ENCODE measurements around the gene PLCG1. TPM values are rescaled to one million over a fixed set of nuclear protein-coding genes. Genes with fewer than 3 reads are reported as not detected.

The PLCG1 gene
- total and polyA plus RNA-seq, 2 of the 8 experiments (the other 6 are each of a cell fraction or from before 2014, with no cell fraction given) = 103 to 154 TPM

- peaks cover 49 to 98% of the 10 kb centered on the region in 2 experiments for H3K79me2 ChIP-seq (ENCODE audit: control insufficient read depth in 1 of 2, insufficient read depth in 2 of 2, low read length in 2 of 2)
- H3K4ac ChIP-seq (replicated peaks; ENCODE audit: insufficient read length, low read depth, low read length) = no peak overlapping the region
- CTCF ChIA-PET (ENCODE audit: partially characterized antibody) = interaction anchor here (0.8 to 5.9 kb wide), 11 partner anchors 10 to 209 kb away, joined by 3 to 40 read pairs (median 4); partner anchors contain the start of gene LPIN3
- H3K79me1 ChIP-seq (ENCODE audit: low read depth, low read length) = peaks cover 62% of the 10 kb centered on the region
- no peak overlapping the region for H2BK120ac ChIP-seq (replicated peaks; ENCODE audit: low read depth, low read length)
- H2BK5ac ChIP-seq (ENCODE audit: low read depth, low read length) = no peak overlapping the region
- no peak overlapping the region for H3K56ac ChIP-seq (replicated peaks; ENCODE audit: insufficient read length, low read depth, low read length)
- no peak for DNase-seq (ENCODE audit: low read depth in 1 of 2, low spot score in 2 of 2)
- TF ChIP-seq SIX5 (IDR thresholded peaks at IDR 0.05; ENCODE audit: low read depth, low read length) = no peak
- no peak for TF ChIP-seq SRF (IDR thresholded peaks at IDR 0.05; ENCODE audit: low read depth, low read length)
- TF ChIP-seq POU5F1 (IDR thresholded peaks at IDR 0.05; ENCODE audit: low read depth, low read length) = no peak
- H4K8ac ChIP-seq (ENCODE audit: extremely low read depth, insufficient read depth, low read length) = no peak overlapping the region
- H3K4me1 ChIP-seq (replicated peaks in 1 of 4; ENCODE audit: control insufficient read depth in 3 of 4, insufficient read depth in 4 of 4, low read length in 3 of 4) = peaks cover 0 to 16% (median 7%) of the 10 kb centered on the region in 4 experiments; a peak in 4 of 7 replicates
- H2BK20ac ChIP-seq (ENCODE audit: low read length) = no peak overlapping the region
- no peak overlapping the region for H3K27ac ChIP-seq (ENCODE audit: low read depth, low read length)
- H2BK15ac ChIP-seq (ENCODE audit: low read length) = no peak overlapping the region
- peaks cover 0 to 6% (median 5%) of the 10 kb centered on the region in 4 experiments; a peak in 6 of 8 replicates for H3K36me3 ChIP-seq (ENCODE audit: control insufficient read depth in 2 of 4, insufficient read depth in 4 of 4, low read length in 3 of 4)
- no peak overlapping the region for H3K14ac ChIP-seq (ENCODE audit: insufficient read length)
- H3K27me3 ChIP-seq (replicated peaks in 1 of 4; ENCODE audit: control insufficient read depth in 3 of 4, extremely low read depth in 1 of 4, insufficient read depth in 3 of 4, low read length in 3 of 4) = no peaks in the 10 kb centered on the region
- H3K9ac ChIP-seq (replicated peaks in 1 of 4; ENCODE audit: extremely low read depth in 1 of 4, low read depth in 3 of 4, low read length in 3 of 4) = no peak overlapping the region
- no peak overlapping the region for H3K4me3 ChIP-seq (ENCODE audit: extremely low read depth in 1 of 4, insufficient read depth in 2 of 4, low read depth in 3 of 4, low read length in 4 of 4)
- H4K5ac ChIP-seq (ENCODE audit: insufficient read length, low read depth, low read length) = no peak overlapping the region
- H4K20me1 ChIP-seq (replicated peaks in 1 of 2; ENCODE audit: control insufficient read depth in 1 of 2, insufficient read depth in 2 of 2, low read length in 2 of 2) = peaks cover 42 to 64% of the 10 kb centered on the region in 2 experiments
- H3K23ac ChIP-seq (ENCODE audit: insufficient read length) = no peak overlapping the region
- H3K4me2 ChIP-seq (ENCODE audit: insufficient read depth in 1 of 2, low read depth in 2 of 2, low read length in 2 of 2) = no peak overlapping the region; a peak in 1 of 4 replicates
- H2BK12ac ChIP-seq (ENCODE audit: low read depth, low read length) = no peak overlapping the region
- H4K91ac ChIP-seq (replicated peaks; ENCODE audit: insufficient read length, low read length) = no peak overlapping the region
- no peak for FAIRE-seq
- H2AFZ ChIP-seq (ENCODE audit: low read length) = no peak overlapping the region
- 91% methylated on average over 7 of the region's 8 CpGs; no CpG with 5 or more reads in 1 of the 2 experiments for WGBS, 2 experiments (ENCODE audit: extremely low coverage in 1 of 2, insufficient coverage in 1 of 2, insufficient read length in 1 of 2, insufficient replicate concordance in 2 of 2, low coverage in 1 of 2, low lambda C conversion rate in 2 of 2, missing lambda C conversion rate in 1 of 2)
- no peak overlapping the region for H2AK5ac ChIP-seq (ENCODE audit: low read depth, low read length)
- POLR2A ChIA-PET (ENCODE audit: partially characterized antibody) = interaction anchor here (1.1 to 2.8 kb wide), 6 partner anchors 9 to 186 kb away, joined by 3 to 10 read pairs (median 6); partner anchors contain the start of gene LPIN3
- H3K9me3 ChIP-seq (ENCODE audit: insufficient read depth in 2 of 2, low read depth in 1 of 2, low read length in 1 of 2) = no peaks in the 10 kb centered on the region
- H3K18ac ChIP-seq (ENCODE audit: extremely low read depth, low read length) = no peak overlapping the region
- no peaks in the 10 kb centered on the region for H3K23me2 ChIP-seq (ENCODE audit: low read depth, low read length)
Observed at GRCh38 chr20:41154436-41155176, 17.3 kb downstream of the PLCG1 start.
